PFSK-1 (cell line): ENCODE measurements around the gene DLL3.

Source experiments
- FOXP2 ChIP-seq: optimal IDR thresholded peaks from 2 replicates; pipeline ENCODE3; 2011; ENCODE audit warnings: borderline replicate concordance, control low read depth, inconsistent platforms; ENCODE audit not compliant: insufficient read depth; ENCODE audit errors: extremely low read length, extremely low read depth
- POLR2AphosphoS5 ChIP-seq: IDR thresholded peaks from 2 replicates; pipeline ENCODE4 v1.6.1; 2012; ENCODE audit warnings: low read depth, mild to moderate bottlenecking, control low read depth, low read length, moderate library complexity
- SIN3A ChIP-seq: IDR thresholded peaks from 2 replicates; pipeline ENCODE4 v1.6.1; 2012; ENCODE audit warnings: mild to moderate bottlenecking, low read length, moderate library complexity, borderline replicate concordance; ENCODE audit not compliant: insufficient read depth
- TAF1 ChIP-seq: IDR thresholded peaks from 2 replicates; pipeline ENCODE4 v1.6.1; 2012; ENCODE audit warnings: low read length, control low read depth, borderline replicate concordance; ENCODE audit not compliant: insufficient read depth
- TF ChIP-seq, protein P1 (sequence below), 2 experiments: IDR thresholded peaks; 2 replicates each; pipeline versions ENCODE4 v1.6.1 to v1.8.0; 2011 to 2012; ENCODE audit warnings: low read depth in 2 of 2, low read length in 2 of 2, control low read depth in 1 of 2, inconsistent platforms in 1 of 2, mild to moderate bottlenecking in 1 of 2, moderate library complexity in 1 of 2; ENCODE audit not compliant: insufficient read depth in 1 of 2

DLL3 gene

GRCh38 chr19:39506944-39507714, 8.4 kb downstream of the DLL3 start:
- TF ChIP-seq POLR2AphosphoS5: peak; percentile 67
- TF ChIP-seq TAF1: 0 out of 2 replicates have a peak, but pooled peaks have one; percentile 11
- TF ChIP-seq, protein P1, sequence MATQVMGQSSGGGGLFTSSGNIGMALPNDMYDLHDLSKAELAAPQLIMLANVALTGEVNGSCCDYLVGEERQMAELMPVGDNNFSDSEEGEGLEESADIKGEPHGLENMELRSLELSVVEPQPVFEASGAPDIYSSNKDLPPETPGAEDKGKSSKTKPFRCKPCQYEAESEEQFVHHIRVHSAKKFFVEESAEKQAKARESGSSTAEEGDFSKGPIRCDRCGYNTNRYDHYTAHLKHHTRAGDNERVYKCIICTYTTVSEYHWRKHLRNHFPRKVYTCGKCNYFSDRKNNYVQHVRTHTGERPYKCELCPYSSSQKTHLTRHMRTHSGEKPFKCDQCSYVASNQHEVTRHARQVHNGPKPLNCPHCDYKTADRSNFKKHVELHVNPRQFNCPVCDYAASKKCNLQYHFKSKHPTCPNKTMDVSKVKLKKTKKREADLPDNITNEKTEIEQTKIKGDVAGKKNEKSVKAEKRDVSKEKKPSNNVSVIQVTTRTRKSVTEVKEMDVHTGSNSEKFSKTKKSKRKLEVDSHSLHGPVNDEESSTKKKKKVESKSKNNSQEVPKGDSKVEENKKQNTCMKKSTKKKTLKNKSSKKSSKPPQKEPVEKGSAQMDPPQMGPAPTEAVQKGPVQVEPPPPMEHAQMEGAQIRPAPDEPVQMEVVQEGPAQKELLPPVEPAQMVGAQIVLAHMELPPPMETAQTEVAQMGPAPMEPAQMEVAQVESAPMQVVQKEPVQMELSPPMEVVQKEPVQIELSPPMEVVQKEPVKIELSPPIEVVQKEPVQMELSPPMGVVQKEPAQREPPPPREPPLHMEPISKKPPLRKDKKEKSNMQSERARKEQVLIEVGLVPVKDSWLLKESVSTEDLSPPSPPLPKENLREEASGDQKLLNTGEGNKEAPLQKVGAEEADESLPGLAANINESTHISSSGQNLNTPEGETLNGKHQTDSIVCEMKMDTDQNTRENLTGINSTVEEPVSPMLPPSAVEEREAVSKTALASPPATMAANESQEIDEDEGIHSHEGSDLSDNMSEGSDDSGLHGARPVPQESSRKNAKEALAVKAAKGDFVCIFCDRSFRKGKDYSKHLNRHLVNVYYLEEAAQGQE (IDR thresholded peaks at IDR 0.05; ENCODE audit: insufficient read depth in 1 of 2, low read depth in 2 of 2, low read length in 2 of 2): no peak
- TF ChIP-seq SIN3A: 0 out of 2 replicates have a peak, but pooled peaks have one; percentile 53
- peak; percentile 32 for TF ChIP-seq FOXP2

- TF ChIP-seq SIN3A (no peak), TAF1 (no peak), POLR2AphosphoS5 (no peak), FOXP2 (no peak)
- TF ChIP-seq, protein P1 (IDR thresholded peaks at IDR 0.05; ENCODE audit: insufficient read depth in 1 of 2, low read depth in 2 of 2, low read length in 2 of 2): no peak
Measured at GRCh38 chr19:39507715-39508364, 9.1 kb downstream of the DLL3 start.

DNA sequence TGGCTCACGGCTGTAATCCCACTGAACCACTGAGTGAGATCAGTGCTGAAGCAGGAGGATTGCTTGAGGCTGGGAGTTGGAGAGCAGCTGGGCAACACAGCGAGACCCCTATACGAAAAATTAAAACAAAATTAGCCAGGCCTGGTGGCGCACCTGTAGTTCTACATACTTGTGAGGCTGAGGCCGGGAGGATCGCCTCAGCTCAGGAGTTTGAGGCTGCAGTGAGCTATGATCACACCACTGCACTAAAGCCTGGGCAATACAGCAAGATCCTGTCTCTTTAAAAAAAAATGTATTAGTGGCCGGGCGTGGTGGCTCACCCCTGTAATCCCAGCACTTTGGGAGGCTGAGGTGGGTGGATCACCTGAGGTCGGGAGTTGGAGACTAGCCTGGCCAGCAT, 9.9 kb downstream of the DLL3 start:
- TF ChIP-seq FOXP2 (no peak), POLR2AphosphoS5 (no peak), TAF1 (no peak)

DNA sequence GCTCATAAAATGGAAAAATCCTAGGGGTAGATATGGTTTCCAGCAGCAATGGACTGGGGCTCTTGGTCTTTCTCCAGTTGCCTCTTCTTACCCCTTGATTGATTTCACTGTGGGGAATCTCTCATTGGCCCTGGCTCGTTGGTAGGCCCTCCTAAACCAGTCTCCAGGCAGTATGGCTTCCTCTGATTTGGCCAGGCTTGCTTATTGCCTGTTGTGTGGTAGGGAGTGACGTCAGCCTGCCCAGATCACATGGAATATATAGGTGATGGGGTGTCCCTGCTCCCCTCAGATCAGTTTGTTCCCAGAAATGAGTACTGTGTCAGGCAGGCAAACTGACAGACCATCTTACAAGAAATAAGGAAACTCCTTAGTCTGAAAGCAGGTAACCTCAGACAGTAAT, 10.5 kb downstream of the DLL3 start:
- TF ChIP-seq FOXP2: no peak
- no peak for TF ChIP-seq POLR2AphosphoS5
- TF ChIP-seq, protein P1 (IDR thresholded peaks at IDR 0.05; ENCODE audit: insufficient read depth in 1 of 2, low read depth in 2 of 2, low read length in 2 of 2): no peak
- no peak for TF ChIP-seq TAF1
- TF ChIP-seq SIN3A: no peak

DNA sequence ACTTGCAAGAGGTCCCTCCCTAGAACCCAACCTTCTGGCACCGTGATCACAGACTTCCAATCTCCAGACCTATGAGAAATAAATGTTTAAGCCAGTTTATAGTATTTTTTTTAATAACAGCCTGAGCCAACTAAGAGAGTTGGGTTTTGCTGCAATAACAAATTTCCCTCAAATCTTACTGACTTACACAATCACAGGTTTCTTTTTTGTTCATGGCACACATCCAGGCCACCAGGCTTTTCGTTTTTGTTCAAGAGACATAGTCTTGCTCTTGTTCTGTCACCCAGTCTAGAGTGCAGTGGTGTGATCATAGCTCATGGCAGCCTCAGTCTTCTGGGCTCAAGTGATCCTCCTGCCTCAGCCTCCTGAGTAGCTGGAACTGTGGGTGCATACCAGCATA, 14.2 kb downstream of the DLL3 start:
- TF ChIP-seq, protein P1 (IDR thresholded peaks at IDR 0.05; ENCODE audit: insufficient read depth in 1 of 2, low read depth in 2 of 2, low read length in 2 of 2): no peak
- TF ChIP-seq SIN3A (no peak), FOXP2 (no peak), TAF1 (no peak), POLR2AphosphoS5 (no peak)
